Bronchial epithelial cell (primary cell): ENCODE results near the gene GALR2. TPM values are rescaled to one million over a fixed set of nuclear protein-coding genes. Genes with fewer than 3 reads are reported as not detected.

Source experiments
- DNase-seq: peaks from one replicate; pipeline ENCODE4 v3.0.0-alpha.2; 2010; ENCODE audit warnings: low read depth
- FAIRE-seq: peaks from 2 replicates; lab custom pipeline; 2011; peaks lifted over from hg19 to GRCh38; lab: Jason Lieb, UNC
- H3K27me3 ChIP-seq: 2 replicates; pipeline ENCODE4 v1.5.1; 2011; ENCODE audit warnings: low read length; ENCODE audit not compliant: control insufficient read depth, insufficient read depth
- H3K36me3 ChIP-seq: 2 replicates; pipeline ENCODE4 v1.5.1; 2011; ENCODE audit warnings: low read length; ENCODE audit not compliant: control insufficient read depth, insufficient read depth
- H3K4me3 ChIP-seq: 2 replicates; pipeline ENCODE4 v1.5.1; 2011; ENCODE audit warnings: mild to moderate bottlenecking, low read depth, low read length, control low read depth
- CTCF ChIP-seq: IDR thresholded peaks from 2 replicates; pipeline ENCODE4 v1.5.1; 2011; ENCODE audit warnings: mild to moderate bottlenecking, moderate library complexity, low read length, control low read depth, inconsistent platforms; ENCODE audit not compliant: insufficient read depth, severe bottlenecking
- total RNA-seq: library from RNA; depleted of rRNA; stranded (reverse); fragments of >200 nt; gene quantifications from 2 replicates; pipeline ENCODE4 v1.2.1, GENCODE V29; 2014

The GALR2 gene
- total RNA-seq, 1 donor from 2014 or later, result not detected

- DNase-seq, result no peak
- H3K4me3 ChIP-seq, result no peak overlapping the region
- H3K36me3 ChIP-seq, result no peaks in the 10 kb centered on the region
- TF ChIP-seq CTCF, result no peak
- no peak for FAIRE-seq
- H3K27me3 ChIP-seq, result no peaks in the 10 kb centered on the region
Observed at GRCh38 chr17:76032780-76033108, 41.8 kb upstream of the GALR2 start.

GRCh38 chr17:76033139-76033538 lies 41.4 kb upstream of the GALR2 start:
- DNase-seq (no peak), FAIRE-seq (no peak)
- no peaks in the 10 kb centered on the region for H3K27me3 ChIP-seq
- no peak overlapping the region for H3K4me3 ChIP-seq
- H3K36me3 ChIP-seq, result no peaks in the 10 kb centered on the region
- no peak for TF ChIP-seq CTCF

GRCh38 chr17:76034428-76035350 lies 39.9 kb upstream of the GALR2 start:
- no peak for TF ChIP-seq CTCF
- DNase-seq, result no peak
- no peak overlapping the region for H3K4me3 ChIP-seq
- peaks cover 4% of the 10 kb centered on the region for H3K36me3 ChIP-seq
- no peaks in the 10 kb centered on the region for H3K27me3 ChIP-seq
- no peak for FAIRE-seq

GRCh38 chr17:76036497-76037261 lies 37.9 kb upstream of the GALR2 start:
- no peak for TF ChIP-seq CTCF
- H3K27me3 ChIP-seq, result no peaks in the 10 kb centered on the region
- no peak for FAIRE-seq
- no peak overlapping the region for H3K4me3 ChIP-seq
- no peak for DNase-seq
- peaks cover 13% of the 10 kb centered on the region for H3K36me3 ChIP-seq

- DNase-seq (no peak), FAIRE-seq (no peak)
- TF ChIP-seq CTCF, result no peak
- peaks cover 16% of the 10 kb centered on the region for H3K36me3 ChIP-seq
- H3K4me3 ChIP-seq, result no peak overlapping the region
- no peaks in the 10 kb centered on the region for H3K27me3 ChIP-seq
Observed at GRCh38 chr17:76038050-76038449, 36.5 kb upstream of the GALR2 start.
